Ishikawa (cell line): ENCODE data around the gene FOXP2.

ENCODE experiments used
- NFIC ChIP-seq: IDR thresholded peaks from 2 replicates; pipeline ENCODE4 v1.6.1; 2012
- RAD21 ChIP-seq: IDR thresholded peaks from 2 replicates; pipeline ENCODE4 v1.6.1; 2012; ENCODE audit warnings: low read depth
- REST ChIP-seq: IDR thresholded peaks from 2 replicates; pipeline ENCODE4 v1.6.1; 2012; ENCODE audit warnings: low read depth, mild to moderate bottlenecking
- TAF1 ChIP-seq: IDR thresholded peaks from 2 replicates; pipeline ENCODE4 v1.6.1; 2012; ENCODE audit warnings: low read depth, mild to moderate bottlenecking
- TCF12 ChIP-seq: IDR thresholded peaks from 2 replicates; pipeline ENCODE4 v1.6.1; 2012; ENCODE audit warnings: low read depth

GRCh38 chr7:114539575-114539974 lies 125.0 kb downstream of the FOXP2 start:
- TF ChIP-seq REST (no peak), TAF1 (no peak), RAD21 (peak; percentile 15), NFIC (no peak), TCF12 (no peak)
